ENCODE measurements around the gene TUBA4A.
"Not testable (repeated sequence)": the region's sequence is repeated elsewhere in the genome, so short reads cannot be mapped to it uniquely, and the experiment has no call there.

TUBA4A gene

DNA sequence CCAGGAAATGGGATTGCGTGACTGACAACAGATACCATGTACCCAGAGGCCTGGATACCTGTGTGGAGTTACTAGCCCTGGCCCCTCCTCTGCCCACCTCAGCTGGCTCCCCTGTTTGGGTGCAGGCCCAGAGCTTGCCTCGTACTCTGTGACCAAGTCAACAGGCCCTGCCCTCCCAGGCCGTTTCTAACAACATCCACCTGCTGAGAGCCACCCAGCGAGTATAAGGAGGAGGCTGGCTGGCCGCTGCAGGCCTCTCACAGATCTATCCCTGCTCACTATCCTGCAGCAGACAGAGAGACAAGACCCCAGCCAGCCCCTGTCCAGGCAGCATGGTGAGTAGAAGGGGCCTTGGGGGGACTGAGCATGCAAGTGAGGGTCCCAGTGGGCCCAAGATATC lies 12.5 kb upstream of the TUBA4A start:
- no peak overlapping the region for H3K27ac ChIP-seq
- TF ChIP-seq ZFX (IDR thresholded peaks at IDR 0.05; ENCODE audit: borderline replicate concordance), result no peak
- TF ChIP-seq, protein P1, sequence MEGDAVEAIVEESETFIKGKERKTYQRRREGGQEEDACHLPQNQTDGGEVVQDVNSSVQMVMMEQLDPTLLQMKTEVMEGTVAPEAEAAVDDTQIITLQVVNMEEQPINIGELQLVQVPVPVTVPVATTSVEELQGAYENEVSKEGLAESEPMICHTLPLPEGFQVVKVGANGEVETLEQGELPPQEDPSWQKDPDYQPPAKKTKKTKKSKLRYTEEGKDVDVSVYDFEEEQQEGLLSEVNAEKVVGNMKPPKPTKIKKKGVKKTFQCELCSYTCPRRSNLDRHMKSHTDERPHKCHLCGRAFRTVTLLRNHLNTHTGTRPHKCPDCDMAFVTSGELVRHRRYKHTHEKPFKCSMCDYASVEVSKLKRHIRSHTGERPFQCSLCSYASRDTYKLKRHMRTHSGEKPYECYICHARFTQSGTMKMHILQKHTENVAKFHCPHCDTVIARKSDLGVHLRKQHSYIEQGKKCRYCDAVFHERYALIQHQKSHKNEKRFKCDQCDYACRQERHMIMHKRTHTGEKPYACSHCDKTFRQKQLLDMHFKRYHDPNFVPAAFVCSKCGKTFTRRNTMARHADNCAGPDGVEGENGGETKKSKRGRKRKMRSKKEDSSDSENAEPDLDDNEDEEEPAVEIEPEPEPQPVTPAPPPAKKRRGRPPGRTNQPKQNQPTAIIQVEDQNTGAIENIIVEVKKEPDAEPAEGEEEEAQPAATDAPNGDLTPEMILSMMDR (IDR thresholded peaks at IDR 0.05), result no peak

DNA sequence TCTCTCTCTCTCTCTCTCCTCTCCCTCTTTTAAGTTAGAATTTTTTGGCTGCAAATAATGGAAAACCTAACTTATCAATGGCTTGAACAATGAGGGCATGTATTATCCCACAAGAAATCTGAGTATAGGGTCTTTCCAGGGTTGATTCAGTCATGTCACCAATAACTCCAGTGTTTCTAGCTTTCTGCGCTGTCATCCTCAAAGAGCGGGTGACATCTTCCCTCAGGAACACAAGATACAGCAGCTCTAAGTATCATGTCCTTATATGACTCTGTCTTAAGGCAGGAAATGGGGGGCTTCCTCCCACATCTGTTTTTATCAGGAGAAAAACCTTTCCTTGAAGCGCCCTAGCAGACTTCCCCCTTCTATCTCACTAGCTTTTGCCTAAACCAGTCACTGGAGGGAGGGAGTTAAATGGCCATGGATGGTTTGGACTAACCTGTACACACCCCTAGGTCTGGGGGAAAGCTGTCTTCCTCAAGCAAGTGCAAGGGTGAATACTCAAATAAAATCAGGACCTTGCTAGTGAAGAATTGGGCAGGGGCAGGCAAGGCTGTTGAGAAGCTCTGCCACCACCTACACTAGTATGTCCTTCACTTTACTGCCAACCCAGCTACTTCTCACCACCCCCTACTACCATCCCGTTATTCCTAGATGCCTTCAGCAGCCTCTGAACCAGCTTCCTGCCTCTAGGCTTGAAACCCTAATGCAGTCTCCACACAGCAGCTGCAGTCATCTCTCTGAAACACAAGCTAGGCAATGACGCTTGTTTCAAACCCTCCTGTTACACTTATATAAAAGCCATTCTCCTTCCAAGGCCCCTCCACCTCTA lies 7.5 kb upstream of the TUBA4A start:
- H3K27ac ChIP-seq, result no peak overlapping the region
- TF ChIP-seq, protein P1 (IDR thresholded peaks at IDR 0.05), result no peak
- no peak for TF ChIP-seq ZFX (IDR thresholded peaks at IDR 0.05; ENCODE audit: borderline replicate concordance)

DNA sequence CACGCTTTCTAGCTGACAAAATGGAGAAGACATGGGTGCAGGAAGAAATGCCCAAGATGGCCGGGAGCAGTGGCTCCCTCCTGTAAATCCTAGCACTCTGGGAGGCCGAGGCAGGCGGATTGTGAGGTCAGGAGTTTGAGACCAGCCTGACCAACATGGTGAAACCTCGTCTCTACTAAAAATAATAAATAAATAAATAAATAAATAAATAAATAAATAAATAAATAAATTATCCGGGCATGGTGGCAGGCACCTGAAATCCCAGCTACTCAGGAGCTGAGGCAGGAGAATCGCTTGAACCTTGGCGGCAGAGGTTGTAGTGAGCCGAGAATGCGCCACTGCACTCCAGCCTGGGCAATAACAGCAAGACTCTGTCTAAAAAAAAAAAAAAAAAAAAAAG lies 5.2 kb upstream of the TUBA4A start:
- H3K27ac ChIP-seq, result not testable (repeated sequence)

DNA sequence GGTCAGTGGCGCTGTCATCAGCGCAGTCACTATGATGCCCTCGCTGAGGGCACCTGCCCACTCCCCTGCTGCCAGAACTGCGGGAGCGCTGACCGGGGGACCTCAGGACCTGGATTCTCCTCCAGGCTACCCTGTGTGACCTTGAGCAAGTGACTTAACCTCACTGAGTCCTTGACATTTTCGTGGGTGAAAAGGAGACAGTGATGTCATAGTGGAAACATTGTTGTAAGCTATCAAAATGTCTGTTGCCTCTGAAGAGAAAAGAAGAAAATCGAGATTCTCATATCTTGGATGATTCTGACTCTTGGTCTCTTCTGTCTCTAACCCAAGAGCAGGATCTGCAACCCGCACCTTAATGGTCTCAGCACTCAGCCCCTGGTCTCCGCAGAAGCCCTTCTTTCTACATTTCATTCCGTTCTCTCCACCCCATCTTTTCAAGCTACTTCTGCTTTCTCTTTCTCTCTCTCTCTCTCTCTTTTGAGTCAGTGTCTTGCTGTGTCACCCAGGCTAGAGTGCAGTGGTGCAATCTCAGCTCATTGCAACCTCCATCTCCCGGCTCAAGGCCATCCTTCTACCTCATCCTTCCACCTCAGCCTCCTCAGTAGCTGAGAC lies 978 bp upstream of the TUBA4A start:
- no peak overlapping the region for H3K27ac ChIP-seq
- no peak for TF ChIP-seq ZFX (IDR thresholded peaks at IDR 0.05; ENCODE audit: borderline replicate concordance)
- TF ChIP-seq, protein P1 (IDR thresholded peaks at IDR 0.05), result peak; percentile 27

DNA sequence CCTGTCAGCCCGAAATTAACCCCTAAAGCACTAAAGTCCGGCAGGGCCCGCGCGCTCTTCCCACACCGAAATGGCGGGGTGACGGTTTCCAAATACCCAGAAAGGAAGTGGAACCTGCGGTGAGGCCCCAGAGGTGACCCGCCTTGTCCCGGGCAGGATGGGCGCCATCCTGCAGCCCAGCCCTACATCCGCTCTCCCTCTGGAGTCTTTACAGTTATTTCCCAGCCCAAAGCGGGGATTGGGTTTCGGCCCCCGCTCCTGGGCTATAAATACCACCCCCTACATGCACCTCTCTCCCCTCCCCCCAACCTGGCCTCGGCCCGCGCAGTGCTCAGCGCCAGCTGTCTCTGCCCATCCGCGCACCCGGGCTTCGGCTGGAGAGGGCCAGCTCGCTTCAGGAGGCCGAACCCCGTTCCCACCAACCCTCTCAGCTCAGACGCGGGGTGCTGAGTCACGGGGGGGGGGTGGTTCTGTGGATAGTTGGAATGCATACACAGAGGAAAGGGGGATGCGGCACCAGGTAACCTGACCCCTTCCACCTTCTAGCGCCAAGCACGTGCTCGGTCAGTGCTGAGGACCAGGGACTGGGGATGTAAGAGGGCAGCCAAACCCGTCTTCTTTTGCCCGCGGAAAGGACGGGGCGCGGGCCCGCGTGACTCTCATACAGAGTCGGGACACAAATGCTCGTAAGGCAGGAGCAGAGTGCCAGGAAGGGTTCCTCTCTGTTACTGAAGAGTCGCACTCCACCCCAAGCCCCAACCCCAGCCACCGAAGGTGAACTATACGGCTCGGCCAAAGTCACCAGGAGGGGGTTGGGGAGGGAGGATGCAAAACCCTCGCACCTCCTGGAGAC lies 592 bp downstream of the TUBA4A start, which contains the start of gene TUBA4B:
TSS of gene TUBA4B (plus strand) at position 344 of the 853 bp plus-strand sequence. CDS start at position 509, 165 bp downstream.
- H3K27ac ChIP-seq, result peak within 1 kb of the TSS; percentile 36
- TF ChIP-seq ZFX (IDR thresholded peaks at IDR 0.05; ENCODE audit: borderline replicate concordance), result no peak
- TF ChIP-seq, protein P1 (IDR thresholded peaks at IDR 0.05), result no peak

DNA sequence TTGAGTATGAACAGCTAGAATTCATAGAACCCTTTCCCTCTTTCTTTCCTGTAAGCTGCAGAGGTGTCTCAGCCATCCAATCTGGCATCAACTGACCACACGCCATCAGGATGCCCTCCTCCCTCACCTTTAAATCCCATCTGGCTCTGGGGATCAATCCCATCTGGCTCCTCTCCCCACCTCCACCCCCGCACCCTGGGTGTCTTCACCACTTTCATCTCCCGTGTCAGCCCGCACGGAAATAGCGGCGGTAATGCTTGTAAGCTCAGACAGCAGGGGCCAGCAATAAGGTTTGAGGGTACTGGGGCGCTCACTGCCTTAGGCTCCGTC lies 1.2 kb downstream of the TUBA4A start:
- TF ChIP-seq, protein P1 (IDR thresholded peaks at IDR 0.05), result no peak
- TF ChIP-seq ZFX (IDR thresholded peaks at IDR 0.05; ENCODE audit: borderline replicate concordance), result no peak
- H3K27ac ChIP-seq, result no peak overlapping the region

DNA sequence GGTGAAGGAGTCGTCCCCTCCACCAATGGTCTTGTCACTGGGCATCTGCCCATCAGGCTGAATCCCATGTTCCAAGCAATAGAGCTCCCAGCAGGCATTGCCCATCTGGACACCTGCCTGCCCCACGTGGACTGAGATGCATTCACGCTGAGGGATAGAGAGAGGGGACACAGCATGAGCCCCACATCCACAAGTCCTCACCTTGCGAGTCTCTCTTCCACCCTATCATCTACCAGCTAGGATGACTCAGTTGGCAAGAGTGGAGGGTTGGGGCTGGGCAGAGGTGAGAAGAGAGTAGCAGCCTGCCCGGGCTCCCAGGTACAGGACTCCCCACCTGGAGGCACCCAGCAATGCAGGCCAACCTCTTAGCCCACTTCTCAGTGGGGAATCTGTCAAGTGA lies 1.6 kb downstream of the TUBA4A start:
- TF ChIP-seq, protein P1 (IDR thresholded peaks at IDR 0.05), result no peak
- no peak for TF ChIP-seq ZFX (IDR thresholded peaks at IDR 0.05; ENCODE audit: borderline replicate concordance)
- H3K27ac ChIP-seq, result peak overlapping the region; percentile 97; the same call in 1 of the 2 replicates
